Jurkat, Clone E6-1 (cell line): ENCODE results near the gene KBTBD13.
A peak's percentile ranks its signal among the peaks of the same experiment; 100 is the strongest.
"Not testable (repeated sequence)": the region's sequence is repeated elsewhere in the genome, so short reads cannot be mapped to it uniquely, and the experiment has no call there.

Experiments used
- DNase-seq: peaks from one replicate; pipeline ENCODE4 v3.0.0-alpha.2; 2011; ENCODE audit warnings: low read depth, low spot score
- H3K4me3 ChIP-seq: 2 replicates; pipeline ENCODE4 v1.5.1; 2011; ENCODE audit warnings: mild to moderate bottlenecking, low read length, control low read depth, moderate library complexity

Gene KBTBD13

DNA sequence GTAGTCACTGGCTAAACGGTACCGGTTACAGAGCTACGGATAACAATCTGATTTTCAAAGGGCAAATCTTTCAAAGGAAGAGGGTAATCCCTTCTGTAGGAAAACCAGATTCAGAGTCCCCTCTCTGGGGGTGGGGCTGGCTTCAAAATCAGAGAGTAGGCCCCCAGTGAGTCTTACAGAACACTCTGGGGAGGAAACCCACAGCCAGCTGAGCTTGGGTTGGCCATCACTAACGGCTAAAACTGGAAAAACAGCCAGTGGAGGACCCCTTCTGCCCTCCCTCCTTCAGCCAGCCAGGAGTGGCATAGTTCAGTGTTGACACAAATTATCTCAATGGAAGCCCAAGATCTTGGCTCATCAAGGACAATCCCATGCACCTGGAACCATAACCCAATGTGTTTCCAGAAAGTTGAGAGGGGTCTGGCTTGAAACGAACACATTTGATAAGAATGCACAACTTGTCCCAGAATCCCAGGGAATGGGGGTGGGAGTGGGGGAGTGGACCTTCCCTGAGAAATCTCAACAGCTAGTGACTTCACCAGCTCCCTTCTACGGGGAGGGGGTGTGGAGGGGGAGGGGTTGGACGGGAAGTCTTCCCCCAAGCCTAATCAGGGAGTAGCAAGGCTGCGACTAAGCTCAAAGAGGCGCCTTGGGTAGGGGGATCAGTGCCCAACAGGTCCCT is 9.8 kb upstream of the KBTBD13 start:
- no peak for DNase-seq
- H3K4me3 ChIP-seq = no peak overlapping the region

DNA sequence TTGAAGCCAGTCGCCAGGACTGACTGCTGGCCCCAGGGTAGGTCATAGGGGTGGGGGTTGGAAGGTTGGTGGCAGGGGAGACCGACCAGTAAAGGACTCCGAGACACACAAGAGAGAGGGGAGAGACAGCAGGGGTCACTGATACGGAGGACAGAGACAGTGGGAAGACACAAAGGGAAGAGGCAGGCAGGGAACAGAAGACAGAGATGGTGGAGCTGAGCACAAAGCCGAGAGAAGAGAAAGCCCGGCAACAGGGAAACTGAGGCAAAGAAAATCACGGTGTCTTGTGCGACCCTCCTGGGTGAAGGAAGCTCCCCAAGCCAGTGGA is 9.3 kb upstream of the KBTBD13 start:
- DNase-seq = no peak
- H3K4me3 ChIP-seq = no peak overlapping the region

DNA sequence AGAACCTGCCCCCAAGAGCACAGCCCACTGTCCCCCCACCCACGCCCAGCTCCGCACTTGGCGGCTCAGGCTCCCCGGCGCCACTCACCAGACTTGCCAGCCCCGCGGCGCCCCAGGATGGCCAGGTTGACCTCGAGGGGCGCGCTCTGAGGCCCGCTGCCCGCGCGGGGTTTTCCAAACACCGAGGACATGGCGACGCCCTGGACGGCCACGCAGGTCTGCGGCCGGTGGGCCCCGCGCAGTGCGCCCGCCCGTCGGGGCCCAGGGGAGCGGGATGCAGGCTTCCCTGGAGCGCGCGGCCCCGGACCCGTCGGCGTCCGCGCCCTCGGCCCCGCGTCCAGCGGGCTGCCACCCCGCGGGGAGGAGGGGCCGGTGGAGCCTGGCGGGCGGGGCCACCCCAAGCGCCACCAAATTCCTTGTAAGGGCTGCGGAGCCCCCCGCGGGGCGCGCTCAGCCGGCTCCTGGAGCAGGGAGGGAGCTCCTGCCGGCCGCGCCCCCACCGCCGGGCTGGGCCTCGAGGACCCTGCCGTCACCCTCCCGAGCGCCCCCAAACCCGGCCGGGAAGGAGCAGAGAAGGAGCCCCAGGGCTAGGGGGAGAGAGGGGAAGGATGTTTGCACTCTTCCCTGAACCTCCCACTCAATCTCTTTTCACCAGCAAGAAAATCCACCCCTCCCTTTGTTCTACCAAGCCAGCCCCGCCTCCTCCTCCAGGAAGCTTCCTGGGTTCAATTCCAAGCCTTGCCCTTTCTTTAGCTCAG is 8.7 kb upstream of the KBTBD13 start, which contains the start of gene RASL12:
Gene RASL12 (minus strand): TSS at position 347 of the 758 bp plus-strand sequence. CDS start 156 bp downstream, at position 191.
- no peak within 1 kb of the TSS for H3K4me3 ChIP-seq
- no peak for DNase-seq

DNA sequence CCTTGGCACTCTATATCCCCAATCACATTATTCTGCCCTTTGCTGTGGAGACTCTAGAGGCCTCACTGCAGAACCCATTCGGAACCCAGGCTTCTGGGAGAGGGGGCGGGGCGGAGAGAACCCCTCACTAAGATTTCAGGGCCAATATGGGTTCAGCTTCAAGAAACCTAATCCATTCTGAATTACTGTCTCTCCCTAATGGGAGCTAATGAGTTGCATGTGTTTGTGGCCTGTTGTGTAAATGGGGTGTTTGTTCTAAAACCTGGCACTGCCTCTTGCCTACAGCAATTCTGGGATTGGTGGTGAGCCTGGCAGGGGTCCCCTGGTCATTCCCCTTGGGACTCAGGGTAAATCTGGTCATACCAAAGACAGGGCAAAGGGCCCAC is 8.2 kb upstream of the KBTBD13 start:
- no peak overlapping the region for H3K4me3 ChIP-seq
- DNase-seq = no peak

DNA sequence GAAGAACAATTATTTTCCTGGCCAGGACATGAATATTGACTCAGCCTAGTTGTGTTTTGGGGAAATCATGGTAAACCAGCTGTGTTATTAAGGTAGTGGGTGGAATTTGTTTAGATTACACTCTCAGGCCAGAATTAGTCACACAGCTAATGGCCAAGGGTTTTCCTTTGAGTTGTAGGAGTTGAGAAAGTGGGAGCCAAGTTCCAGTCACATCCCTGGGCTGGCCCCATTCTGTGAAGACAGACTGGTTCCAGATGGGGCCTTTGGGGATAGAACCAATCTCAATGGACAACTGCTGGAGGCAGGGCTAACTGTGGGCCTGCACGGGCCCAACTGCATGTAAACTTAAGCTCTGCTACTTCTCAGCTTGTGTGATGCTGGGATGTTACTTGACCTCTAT is 7.4 kb upstream of the KBTBD13 start:
- no peak overlapping the region for H3K4me3 ChIP-seq
- DNase-seq = no peak

DNA sequence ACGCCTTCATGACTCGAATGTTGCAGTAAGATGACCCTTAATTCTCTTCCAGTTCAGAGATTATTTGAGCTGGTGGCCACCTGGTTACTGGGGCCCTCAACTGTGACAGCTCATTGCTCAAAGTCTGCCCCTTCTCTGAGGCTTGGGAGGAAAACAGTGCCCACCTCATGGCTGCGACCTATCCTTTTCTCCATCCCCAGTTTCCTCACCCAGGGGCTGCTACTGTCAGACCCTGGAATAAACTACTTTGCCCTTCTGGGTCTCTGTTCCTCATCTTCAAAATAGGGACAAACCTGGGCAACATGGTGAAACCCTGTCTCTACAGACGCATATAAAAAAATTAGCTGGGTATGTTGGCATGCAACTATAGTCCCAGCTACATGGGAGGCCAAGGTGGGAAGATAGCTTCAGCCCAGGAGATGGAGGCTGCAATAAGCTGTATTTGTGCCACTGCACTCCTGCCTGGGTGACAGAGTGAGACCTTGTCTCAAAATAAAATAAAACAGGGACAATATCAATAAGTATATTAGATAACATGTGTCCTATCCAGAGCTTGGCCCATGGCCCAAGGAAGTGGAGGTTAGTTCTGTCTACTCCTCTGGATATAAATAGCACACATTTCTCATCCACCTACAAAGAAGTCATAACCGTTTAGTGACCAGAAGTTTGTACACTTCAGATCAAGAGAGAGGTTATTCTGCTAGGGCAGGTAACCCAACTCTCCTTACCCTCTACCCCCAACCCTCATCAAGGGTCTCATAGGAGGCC is 6.6 kb upstream of the KBTBD13 start:
- DNase-seq = no peak
- H3K4me3 ChIP-seq = no peak overlapping the region

DNA sequence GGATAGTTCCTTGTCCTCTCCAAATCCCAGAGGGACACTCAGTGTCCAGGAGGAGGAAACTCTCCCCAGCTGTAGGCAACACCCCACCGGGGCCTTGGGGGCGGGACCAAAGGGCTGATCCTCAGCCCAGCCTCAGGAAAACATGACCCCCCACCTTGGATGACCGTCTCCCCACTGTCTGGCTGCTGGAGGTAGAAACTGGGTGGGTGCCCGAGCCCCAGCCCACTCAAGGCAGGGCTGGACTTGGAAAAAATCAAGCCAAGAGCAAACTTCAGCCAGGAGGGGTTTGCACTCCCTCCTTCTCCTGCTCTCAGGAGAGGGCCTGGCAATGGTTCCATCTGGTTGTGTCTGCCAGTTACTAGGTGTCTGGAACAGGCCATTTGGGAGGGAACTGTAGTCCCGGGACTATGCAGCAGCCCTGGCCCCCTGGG is 5.2 kb upstream of the KBTBD13 start:
- H3K4me3 ChIP-seq = no peak overlapping the region
- DNase-seq = no peak

DNA sequence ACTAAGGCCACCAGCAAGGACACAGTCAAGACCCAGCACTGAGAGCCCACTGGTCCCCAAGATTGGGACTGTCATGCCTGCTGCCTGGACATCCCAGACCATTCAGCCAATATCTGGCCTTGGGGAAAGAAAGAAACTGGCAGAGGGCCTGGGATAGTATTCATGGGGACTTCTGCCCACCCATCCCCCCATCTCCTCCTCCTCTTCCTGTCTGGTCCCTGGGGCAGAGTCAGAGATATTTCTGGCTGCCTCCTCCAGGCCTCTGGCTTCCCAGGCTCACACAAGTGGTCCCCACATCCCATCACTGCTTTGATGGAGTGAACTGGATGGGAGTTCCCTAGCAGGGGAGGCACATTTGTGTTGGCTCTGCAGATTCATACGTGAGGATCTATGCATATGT is 4.5 kb upstream of the KBTBD13 start:
- H3K4me3 ChIP-seq = no peak overlapping the region
- DNase-seq = no peak

DNA sequence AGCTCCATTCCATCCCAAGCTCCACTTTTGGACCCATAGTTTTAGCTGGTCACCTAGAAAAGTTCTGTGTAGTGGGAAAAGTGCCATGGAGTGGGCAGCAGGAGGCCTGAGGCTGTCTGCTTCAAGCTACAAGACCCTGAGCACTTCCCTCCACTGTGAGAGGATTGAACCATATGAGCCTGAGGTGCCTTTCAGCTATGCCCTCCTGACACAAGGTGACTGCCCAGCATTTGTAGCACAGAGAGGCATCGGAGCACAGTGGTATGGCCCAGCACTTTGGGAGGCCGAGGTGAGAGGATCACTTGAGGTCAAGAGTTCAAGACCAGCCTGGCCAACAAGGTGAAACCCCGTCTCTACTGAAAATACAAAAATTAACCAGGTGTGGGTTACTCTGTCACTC is 3.9 kb upstream of the KBTBD13 start:
- H3K4me3 ChIP-seq = no peak overlapping the region
- DNase-seq = no peak

DNA sequence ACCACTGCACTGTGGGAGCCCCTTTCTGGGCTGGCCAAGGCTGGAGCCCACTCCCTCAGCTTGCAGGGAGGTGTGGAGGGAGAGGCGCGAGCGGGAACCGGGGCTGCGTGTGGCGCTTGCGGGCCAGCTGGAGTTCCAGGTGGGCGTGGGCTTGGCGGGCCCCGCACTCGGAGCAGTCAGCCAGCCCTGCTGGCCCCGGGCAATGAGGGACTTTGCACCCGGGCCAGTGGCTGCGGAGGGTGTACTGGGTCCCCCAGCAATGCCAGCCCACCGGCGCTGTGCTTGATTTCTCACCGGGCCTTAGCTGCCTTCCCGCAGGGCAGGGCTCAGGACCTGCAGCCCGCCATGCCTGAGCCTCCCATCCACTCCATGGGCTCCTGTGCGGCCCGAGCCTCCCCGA is 1.6 kb upstream of the KBTBD13 start:
- not testable (repeated sequence) for DNase-seq, H3K4me3 ChIP-seq

DNA sequence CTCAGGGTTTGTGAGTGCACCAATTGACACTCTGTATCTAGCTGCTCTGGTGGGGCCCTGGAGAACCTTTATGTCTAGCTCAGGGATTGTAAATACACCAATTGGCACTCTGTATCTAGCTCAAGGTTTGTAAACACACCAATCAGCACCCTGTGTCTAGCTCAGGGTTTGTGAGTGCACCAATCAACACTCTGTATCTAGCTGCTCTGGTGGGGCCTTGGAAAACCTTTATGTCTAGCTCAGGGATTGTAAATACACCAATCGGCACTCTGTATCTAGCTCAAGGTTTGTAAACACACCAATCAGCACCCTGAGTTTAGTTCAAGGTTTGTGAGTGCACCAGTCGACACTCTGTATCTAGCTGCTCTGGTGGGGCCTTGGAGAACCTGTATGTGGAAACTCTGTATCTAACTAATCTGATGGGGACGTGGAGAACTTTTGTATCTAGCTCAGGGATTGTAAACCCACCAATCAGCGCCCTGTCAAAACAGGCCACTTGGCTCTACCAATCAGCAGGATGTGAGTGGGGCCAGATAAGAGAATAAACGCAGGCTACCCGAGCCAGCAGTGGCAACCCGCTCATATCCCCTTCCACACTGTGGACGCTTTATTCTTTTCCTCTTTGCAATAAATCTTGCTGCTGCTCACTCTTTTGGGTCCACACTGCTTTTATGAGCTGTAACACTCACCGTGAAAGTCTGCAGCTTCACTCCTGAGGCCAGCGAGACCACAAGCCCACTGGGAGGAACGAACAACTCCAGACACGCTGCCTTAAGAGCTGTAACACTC is 745 bp upstream of the KBTBD13 start:
- not testable (repeated sequence) for H3K4me3 ChIP-seq, DNase-seq

DNA sequence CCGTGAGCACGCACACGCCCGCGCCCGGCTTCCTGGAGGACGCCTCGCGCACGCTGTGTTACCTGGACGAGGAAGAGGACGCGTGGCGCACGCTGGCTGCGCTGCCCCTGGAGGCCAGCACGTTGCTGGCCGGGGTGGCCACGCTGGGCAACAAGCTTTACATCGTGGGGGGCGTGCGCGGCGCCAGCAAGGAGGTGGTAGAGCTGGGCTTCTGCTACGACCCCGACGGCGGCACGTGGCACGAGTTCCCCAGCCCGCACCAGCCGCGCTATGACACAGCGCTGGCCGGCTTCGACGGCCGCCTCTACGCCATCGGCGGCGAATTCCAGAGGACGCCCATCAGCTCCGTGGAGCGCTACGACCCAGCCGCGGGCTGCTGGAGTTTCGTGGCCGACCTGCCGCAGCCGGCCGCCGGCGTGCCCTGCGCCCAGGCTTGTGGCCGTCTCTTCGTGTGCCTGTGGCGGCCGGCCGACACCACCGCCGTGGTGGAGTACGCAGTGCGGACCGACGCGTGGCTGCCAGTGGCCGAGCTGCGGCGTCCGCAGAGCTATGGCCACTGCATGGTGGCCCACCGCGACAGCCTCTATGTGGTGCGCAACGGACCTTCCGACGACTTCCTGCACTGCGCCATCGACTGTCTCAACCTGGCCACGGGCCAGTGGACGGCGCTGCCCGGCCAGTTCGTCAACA is 890 bp downstream of the KBTBD13 start:
- no peak for DNase-seq
- no peak overlapping the region for H3K4me3 ChIP-seq

DNA sequence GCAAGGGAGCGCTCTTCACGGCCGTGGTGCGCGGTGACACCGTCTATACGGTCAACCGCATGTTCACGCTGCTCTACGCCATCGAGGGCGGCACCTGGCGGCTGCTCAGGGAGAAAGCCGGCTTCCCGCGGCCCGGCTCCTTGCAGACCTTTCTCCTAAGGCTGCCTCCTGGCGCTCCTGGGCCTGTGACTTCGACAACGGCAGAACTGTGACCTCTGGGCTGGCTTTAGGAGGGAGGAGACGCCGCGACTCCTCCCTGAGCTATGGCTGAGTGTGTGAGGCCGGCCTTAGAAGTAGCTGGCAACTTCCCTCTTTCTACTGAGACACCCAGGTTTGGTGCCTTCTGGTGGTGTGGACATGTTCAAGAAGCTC is 1.4 kb downstream of the KBTBD13 start:
- no peak overlapping the region for H3K4me3 ChIP-seq
- DNase-seq = no peak

DNA sequence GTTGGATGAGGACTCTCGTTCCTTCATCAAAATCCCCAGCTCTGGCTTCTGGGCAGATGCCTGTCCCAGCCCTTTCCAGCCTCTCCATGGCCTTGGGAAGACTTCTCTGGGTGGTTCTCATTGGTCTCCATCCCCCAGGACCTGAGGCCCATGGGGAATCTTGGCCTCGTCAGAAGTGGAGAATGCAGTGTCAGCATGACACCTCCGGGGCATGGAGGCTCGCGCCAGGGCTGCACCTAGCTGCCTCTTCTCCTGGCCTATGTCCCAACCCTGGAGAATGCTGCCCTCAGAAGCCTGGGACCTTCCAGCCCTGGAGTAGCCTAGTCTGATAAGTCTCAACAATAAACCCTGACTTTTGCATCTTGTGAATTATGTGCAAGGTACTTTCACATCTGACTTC is 3.0 kb downstream of the KBTBD13 start:
- no peak for DNase-seq
- H3K4me3 ChIP-seq = no peak overlapping the region

DNA sequence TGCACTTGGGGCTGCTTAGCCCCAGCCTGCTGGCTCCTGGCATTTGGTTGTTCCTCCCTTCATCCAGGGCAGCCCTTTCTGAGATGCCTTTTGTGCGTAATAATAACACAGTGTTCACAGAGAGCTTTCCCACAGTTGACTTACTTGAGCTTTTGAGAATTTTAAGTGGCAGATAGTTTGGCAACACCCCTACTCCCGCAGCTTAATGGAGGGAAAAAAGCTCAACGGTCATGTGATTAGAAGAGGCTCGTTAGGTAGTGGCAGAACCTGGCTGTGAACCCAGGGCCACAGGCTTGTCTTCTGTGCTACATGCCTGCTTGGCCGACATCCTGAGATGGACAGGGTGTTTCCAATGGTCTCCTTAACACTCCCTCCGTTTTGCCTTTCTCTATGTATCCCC is 4.7 kb downstream of the KBTBD13 start:
- DNase-seq = no peak
- H3K4me3 ChIP-seq = no peak overlapping the region

DNA sequence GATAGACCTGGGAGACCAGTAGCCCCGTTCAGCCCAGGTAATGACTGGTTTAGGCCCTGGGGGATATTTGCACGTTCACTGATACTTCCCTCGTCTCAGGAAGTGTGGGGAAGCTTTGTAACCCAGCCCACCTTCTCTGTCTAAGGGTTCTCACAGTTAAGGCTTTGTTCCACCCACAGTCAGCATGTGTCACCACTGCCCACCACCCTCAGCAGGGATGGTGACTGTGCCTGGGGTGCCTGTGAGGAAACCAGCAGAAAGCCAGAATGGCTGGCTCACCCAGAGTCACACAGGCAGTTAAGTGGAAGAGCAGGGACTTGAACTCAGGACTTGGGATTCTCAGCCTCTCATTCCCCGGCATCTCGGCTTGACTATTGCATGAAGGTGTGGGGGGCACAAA is 5.2 kb downstream of the KBTBD13 start:
- no peak overlapping the region for H3K4me3 ChIP-seq
- peak; percentile 38 for DNase-seq

DNA sequence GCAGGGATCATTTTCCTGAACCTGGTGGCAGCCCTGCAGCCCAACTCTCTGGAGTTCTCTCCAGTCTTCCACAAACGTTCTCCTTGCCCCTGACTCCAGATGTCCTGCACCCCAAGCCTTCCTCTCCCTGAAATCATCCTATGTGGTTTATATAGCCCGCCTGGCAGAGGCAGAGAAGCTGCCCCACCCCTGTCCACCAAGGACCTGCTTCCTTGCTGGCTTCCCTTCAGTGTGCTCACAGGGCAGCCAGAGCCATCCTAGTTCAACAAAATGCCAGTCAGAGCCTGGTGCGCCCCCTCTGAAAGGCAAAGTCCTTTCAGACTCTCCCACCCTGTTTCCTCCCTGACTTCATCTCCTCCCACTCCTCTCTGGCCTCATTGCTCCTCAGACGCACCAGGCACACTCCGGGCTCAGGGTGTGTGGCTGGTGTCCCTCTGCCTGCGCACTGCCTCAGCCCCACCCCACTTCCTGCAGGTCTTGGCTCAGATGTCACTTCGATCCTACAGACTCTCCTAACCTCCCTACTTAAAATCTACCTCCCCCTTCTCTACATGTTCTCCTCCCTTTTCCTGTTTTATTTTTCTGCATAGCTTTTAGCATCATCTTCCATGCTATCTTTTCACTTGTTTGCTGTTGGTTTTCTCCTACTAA is 5.9 kb downstream of the KBTBD13 start:
- no peak overlapping the region for H3K4me3 ChIP-seq
- peak; percentile 48 for DNase-seq

DNA sequence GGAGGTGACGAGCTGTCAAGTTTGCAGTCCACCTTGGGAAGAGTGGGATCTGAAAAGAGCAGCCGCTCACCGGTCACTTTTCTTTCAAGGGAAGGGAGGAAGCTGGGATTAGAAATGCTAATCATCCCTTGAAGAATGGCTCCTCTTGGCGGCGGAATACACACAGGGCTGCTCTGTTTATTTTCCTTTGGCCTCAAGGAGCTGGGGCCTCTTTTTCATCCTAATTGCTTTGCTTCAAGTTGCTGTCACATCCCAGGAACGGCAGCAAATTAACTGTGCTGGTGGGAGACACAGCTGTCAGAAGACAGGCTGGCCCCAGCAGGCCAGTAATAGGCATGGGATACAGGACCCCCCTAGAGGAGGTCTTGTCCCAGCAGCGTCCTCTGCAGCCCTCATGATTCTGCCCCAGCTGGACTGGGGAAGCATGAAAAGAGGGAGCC is 6.7 kb downstream of the KBTBD13 start:
- no peak for DNase-seq
- no peak overlapping the region for H3K4me3 ChIP-seq
